Tibial artery (tissue), 4 donors: ENCODE data around the gene RHEB.

Source experiments
- DNase-seq, 2 donors: peaks; one replicate each; pipeline ENCODE4 v3.0.0-alpha.2; 2019
- H3K27ac ChIP-seq, 2 donors: fragments of 200-600 bp; sonication (generic) in 1 of 2; 1 replicate in 1 of 2; 2 replicates in 1 of 2; pipeline ENCODE4 v1.5.1; 2018 to 2019; ENCODE audit warnings: mild to moderate bottlenecking in 1 of 2
- H3K27me3 ChIP-seq, 2 donors: fragments of 200-600 bp; sonication (generic) in 1 of 2; one replicate each; pipeline versions ENCODE4 v1.5.1 to v1.6.0; 2016 to 2019
- H3K36me3 ChIP-seq, 3 donors: fragments of 200-600 bp; sonication (generic) in 2 of 3; one replicate each; pipeline ENCODE4 v1.5.1; 2016 to 2019; ENCODE audit warnings: mild to moderate bottlenecking in 2 of 3
- H3K4me1 ChIP-seq, 4 donors: fragments of 200-600 bp; sonication (generic) in 2 of 4; 1 replicate in 3 of 4; 2 replicates in 1 of 4; pipeline ENCODE4 v1.5.1; 2016 to 2019
- H3K4me3 ChIP-seq, 2 donors: fragments of 200-600 bp; sonication (generic) in 1 of 2; 1 replicate in 1 of 2; 2 replicates in 1 of 2; pipeline ENCODE4 v1.5.1; 2018 to 2019; ENCODE audit warnings: mild to moderate bottlenecking in 2 of 2
- H3K9me3 ChIP-seq, 3 donors: fragments of 200-600 bp; sonication (generic) in 1 of 3; one replicate each; pipeline ENCODE4 v1.5.1; 2016 to 2019
- CTCF ChIP-seq, 2 experiments: fragments of 200-600 bp in 1 of 2; fragments of 450-650 bp in 1 of 2; IDR thresholded peaks; one replicate each; pipeline ENCODE4 v1.5.1; 2017 to 2019; ENCODE audit warnings: antibody characterized with exemption in 2 of 2, mild to moderate bottlenecking in 1 of 2, moderate library complexity in 1 of 2
- intact Hi-C: fragments of 100-400 bp; cut with DNase I; formaldehyde crosslinking; loops from one replicate; pipeline ENCODE4 v1.15.0; 2023; ENCODE audit warnings: low total_unique reads

The RHEB gene

GRCh38 chr7:151420144-151420543 is 99.6 kb downstream of the RHEB start:
- Histone ChIP-seq H3K9me3 (peaks cover 0 to 10% (median 0%) of the 10 kb centered on the region in 3 donors), H3K4me3 (no peak overlapping the region), H3K27ac (no peak overlapping the region), H3K36me3 (no peaks in the 10 kb centered on the region), H3K27me3 (no peaks in the 10 kb centered on the region), H3K4me1 (peaks cover 0 to under 1% (median 0%) of the 10 kb centered on the region in 4 donors)
- DNase-seq = no peak
- no peak for TF ChIP-seq CTCF (IDR thresholded peaks at IDR 0.05)
- intact Hi-C loops = no loop called here

- TF ChIP-seq CTCF (IDR thresholded peaks at IDR 0.05) = no peak
- Histone ChIP-seq H3K27ac (no peak overlapping the region), H3K36me3 (no peaks in the 10 kb centered on the region)
Observed at GRCh38 chr7:151416941-151417315, 102.8 kb downstream of the RHEB start.

GRCh38 chr7:151416112-151416940 is 103.4 kb downstream of the RHEB start:
- H3K27ac ChIP-seq = no peak overlapping the region
- H3K27me3 ChIP-seq = peaks cover 0 to 14% of the 10 kb centered on the region in 2 donors
- intact Hi-C loops = no loop called here
- no peaks in the 10 kb centered on the region for H3K4me1 ChIP-seq
- H3K9me3 ChIP-seq = peaks cover 0 to 6% (median 0%) of the 10 kb centered on the region in 3 donors
- H3K4me3 ChIP-seq = no peak overlapping the region
- DNase-seq = no peak
- no peak for TF ChIP-seq CTCF (IDR thresholded peaks at IDR 0.05)
- H3K36me3 ChIP-seq = no peaks in the 10 kb centered on the region

More at GRCh38 chr7:151416941-151417315, 102.8 kb downstream of the RHEB start:
- Histone ChIP-seq H3K4me1 (no peaks in the 10 kb centered on the region), H3K4me3 (no peak overlapping the region), H3K27me3 (peaks cover 0 to 8% of the 10 kb centered on the region in 2 donors), H3K9me3 (peaks cover 0 to 6% (median 0%) of the 10 kb centered on the region in 3 donors)
- DNase-seq = no peak
- intact Hi-C loops = no loop called here
